H1 (cell line): ENCODE results near the gene CAPZB. TPM values are rescaled to one million over a fixed set of nuclear protein-coding genes. Genes with fewer than 3 reads are reported as not detected.

Source experiments
- CEBPB ChIP-seq: IDR thresholded peaks from 2 replicates; pipeline ENCODE4 v1.6.1; 2012; ENCODE audit warnings: low read depth, low read length
- KDM1A ChIP-seq: fragments of 200-600, 300-600 bp; sonication (generic); IDR thresholded peaks from 2 replicates; pipeline ENCODE4 v1.7.1; 2016; ENCODE audit warnings: mild to moderate bottlenecking, low read length, borderline replicate concordance
- POU5F1 ChIP-seq: IDR thresholded peaks from 2 replicates; pipeline ENCODE4 v1.6.1; 2011; ENCODE audit warnings: low read depth, mild to moderate bottlenecking, low read length, moderate library complexity
- SAP30 ChIP-seq: fragments of 300-600 bp; sonication (generic); IDR thresholded peaks from 2 replicates; pipeline ENCODE4 v1.7.1; 2012; ENCODE audit warnings: low read length, moderate library complexity, mild to moderate bottlenecking, inconsistent platforms; ENCODE audit not compliant: insufficient read depth, insufficient replicate concordance
- polyA plus RNA-seq, 7 experiments: library from polyadenylated mRNA; depleted of rRNA in 3 of 7; stranded (reverse) in 5 of 7; unstranded in 2 of 7; fragments of >200 nt in 5 of 7; fragments of 200-250 nt in 2 of 7; gene quantifications; 1 replicate in 5 of 7; 2 replicates in 1 of 7; 4 replicates in 1 of 7; pipeline versions ENCODE4 v1.2.1 to v1.2.3, GENCODE V29; 2011 to 2013; ENCODE audit warnings: missing spikeins in 2 of 7, mixed read lengths in 2 of 7
- total RNA-seq: library from RNA; stranded (reverse); fragmentation: NEBNext Ultra II Directional; extraction: Animal tissue kit (Norgen Biotek cat#: 25700); gene quantifications from 2 replicates; pipeline ENCODE4 v1.2.1, GENCODE V29; 2021

Gene CAPZB
- total and polyA plus RNA-seq, 2 of the 8 experiments (the other 6 are each of a cell fraction or from before 2014, with no cell fraction given): 162 to 371 TPM

DNA sequence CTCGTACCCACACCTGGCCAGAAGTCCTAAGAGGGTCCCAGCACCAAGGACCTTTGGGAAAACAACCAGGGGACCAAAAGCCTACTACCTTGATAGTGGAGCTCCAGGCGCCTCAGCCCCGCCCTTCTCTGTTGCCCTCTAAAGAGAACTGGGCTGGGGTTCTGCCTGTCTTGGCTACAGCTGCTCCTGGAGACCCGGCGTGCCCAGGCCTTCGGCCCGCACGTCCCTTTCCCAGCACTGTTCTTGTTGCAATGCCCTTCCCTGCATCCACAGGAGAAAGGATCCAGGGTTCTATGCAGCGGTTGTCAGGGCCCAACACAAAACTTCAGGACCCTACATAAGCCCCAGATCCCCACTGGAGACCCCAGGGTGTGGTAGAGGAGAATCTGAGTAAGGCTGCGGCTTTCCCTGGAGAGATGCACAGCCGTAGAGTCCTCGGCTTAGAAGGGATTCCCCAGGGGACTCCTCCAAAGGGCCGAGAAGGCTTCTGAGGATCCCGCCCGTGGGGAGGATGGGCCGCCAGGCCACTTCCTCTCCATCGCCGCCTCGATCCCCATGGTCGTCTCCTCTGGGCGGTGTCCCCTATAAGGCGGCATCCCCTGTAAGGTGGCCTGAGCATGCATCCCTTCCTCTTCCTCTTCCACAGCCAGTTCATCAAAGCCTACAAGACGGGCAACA lies 161.2 kb downstream of the CAPZB start (continued):
- no peak for TF ChIP-seq POU5F1
- no peak for TF ChIP-seq KDM1A
- TF ChIP-seq CEBPB: no peak
- no peak for TF ChIP-seq SAP30
- TF ChIP-seq, all 59 proteins: peak for 0
